Mucosa of rectum (tissue), 2 donors: ENCODE measurements around the gene GIPC3.

Experiments
- H3K27ac ChIP-seq, 2 donors: one replicate each; pipeline ENCODE4 v1.7.0; 2013; ENCODE audit warnings: inconsistent platforms in 2 of 2, low read depth in 2 of 2, low read length in 2 of 2
- H3K27me3 ChIP-seq, 2 donors: one replicate each; pipeline ENCODE4 v1.7.0; 2013; ENCODE audit warnings: low read length in 2 of 2; ENCODE audit not compliant: control insufficient read depth in 2 of 2, insufficient read depth in 2 of 2
- H3K36me3 ChIP-seq, 2 donors: one replicate each; pipeline ENCODE4 v1.7.0; 2013; ENCODE audit warnings: low read length in 2 of 2; ENCODE audit not compliant: control insufficient read depth in 2 of 2, insufficient read depth in 2 of 2
- H3K4me1 ChIP-seq, 2 donors: one replicate each; pipeline ENCODE4 v1.7.0; 2013; ENCODE audit warnings: low read length in 2 of 2, mild to moderate bottlenecking in 1 of 2; ENCODE audit not compliant: control insufficient read depth in 2 of 2, insufficient read depth in 2 of 2
- H3K4me3 ChIP-seq, 2 donors: one replicate each; pipeline ENCODE4 v1.7.0; 2013; ENCODE audit warnings: low read length in 2 of 2
- H3K9ac ChIP-seq, 2 donors: one replicate each; pipeline ENCODE4 v1.7.0; 2013; ENCODE audit warnings: low read length in 2 of 2, low read depth in 1 of 2, mild to moderate bottlenecking in 1 of 2
- H3K9me3 ChIP-seq, 2 donors: one replicate each; pipeline ENCODE4 v1.7.0; 2013; ENCODE audit warnings: low read length in 2 of 2; ENCODE audit not compliant: control insufficient read depth in 2 of 2
- donor health status: healthy.
- donor health status: Normal muscosa, but diverticular disease.

The GIPC3 gene

GRCh38 chr19:3604987-3605343 lies 19.7 kb downstream of the GIPC3 start:
- H3K9ac ChIP-seq: no peak overlapping the region
- H3K27me3 ChIP-seq: peaks cover 0 to 5% of the 10 kb centered on the region in 2 donors
- H3K9me3 ChIP-seq: no peaks in the 10 kb centered on the region
- H3K4me3 ChIP-seq: peak overlapping the region in 1 of 2 donors; percentile 53
- H3K36me3 ChIP-seq: no peaks in the 10 kb centered on the region
- no peak overlapping the region for H3K27ac ChIP-seq
- H3K4me1 ChIP-seq: peaks cover 3 to 7% of the 10 kb centered on the region in 2 donors

GRCh38 chr19:3605361-3605760 lies 20.1 kb downstream of the GIPC3 start:
- H3K27ac ChIP-seq: peak overlapping the region in 1 of 2 donors; percentile 38
- H3K4me3 ChIP-seq: peak overlapping the region in 1 of 2 donors; percentile 64
- peaks cover 3 to 7% of the 10 kb centered on the region in 2 donors for H3K4me1 ChIP-seq
- H3K27me3 ChIP-seq: peaks cover 0 to 5% of the 10 kb centered on the region in 2 donors
- H3K36me3 ChIP-seq: no peaks in the 10 kb centered on the region
- no peak overlapping the region for H3K9ac ChIP-seq
- H3K9me3 ChIP-seq: no peaks in the 10 kb centered on the region

- Histone ChIP-seq H3K4me3 (peak overlapping the region; percentile 26 to 64), H3K27ac (peak overlapping the region in 1 of 2 donors; percentile 38), H3K36me3 (no peaks in the 10 kb centered on the region), H3K27me3 (peaks cover 0 to 5% of the 10 kb centered on the region in 2 donors), H3K9ac (peak overlapping the region in 1 of 2 donors; percentile 32), H3K9me3 (no peaks in the 10 kb centered on the region), H3K4me1 (peaks cover 3 to 7% of the 10 kb centered on the region in 2 donors)
Measured at GRCh38 chr19:3605770-3606169, 20.5 kb downstream of the GIPC3 start.

DNA sequence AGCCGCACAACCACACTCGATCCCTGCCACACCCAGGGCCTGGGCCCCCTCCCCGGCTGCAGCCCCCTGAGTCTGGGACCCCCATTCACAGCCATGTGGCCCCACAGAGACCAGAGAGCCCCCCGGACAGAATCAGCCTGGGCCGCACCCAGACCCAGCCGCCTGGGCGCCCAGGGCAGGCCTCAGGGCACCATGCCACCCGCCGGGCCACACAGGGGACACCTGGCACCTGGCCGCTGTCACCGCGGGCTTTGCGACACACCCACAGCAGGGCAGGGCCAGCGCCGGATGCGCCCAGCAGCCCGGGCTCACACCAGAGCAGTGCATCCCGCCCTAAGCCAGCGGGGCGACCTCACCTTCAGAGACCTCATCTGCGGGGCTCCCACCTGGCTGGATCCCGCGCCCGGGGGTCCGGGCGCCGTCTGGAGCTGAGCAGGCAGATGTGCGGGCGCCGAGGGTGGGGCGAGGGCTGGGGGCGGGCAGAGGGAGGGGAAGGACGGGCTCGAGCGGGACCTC lies 21.0 kb downstream of the GIPC3 start:
- Histone ChIP-seq H3K27me3 (peaks cover 0 to 5% of the 10 kb centered on the region in 2 donors), H3K36me3 (peaks cover 2% of the 10 kb centered on the region in 2 donors), H3K4me3 (peak overlapping the region; percentile 26 to 64), H3K9ac (peak overlapping the region in 1 of 2 donors; percentile 32), H3K4me1 (peaks cover 3 to 7% of the 10 kb centered on the region in 2 donors), H3K27ac (peak overlapping the region in 1 of 2 donors; percentile 38), H3K9me3 (no peaks in the 10 kb centered on the region)

- Histone ChIP-seq H3K4me1 (peaks cover 3 to 7% of the 10 kb centered on the region in 2 donors), H3K27ac (peak within 1 kb of the TSS; percentile 32 to 38), H3K4me3 (peak within 1 kb of the TSS; percentile 26 to 64)
Measured at GRCh38 chr19:3606690-3607289, 21.5 kb downstream of the GIPC3 start, which contains the start of gene TBXA2R. Gene TBXA2R (minus strand): TSS chr19:3606875. CDS start chr19:3600634, 6,241 bp downstream.

GRCh38 chr19:3607303-3608078 lies 22.2 kb downstream of the GIPC3 start:
- Histone ChIP-seq H3K4me3 (peak overlapping the region; percentile 25 to 39), H3K9ac (peak overlapping the region; percentile 15 to 23), H3K27ac (peak overlapping the region; percentile 32 to 38), H3K9me3 (no peaks in the 10 kb centered on the region), H3K27me3 (peaks cover 0 to 5% of the 10 kb centered on the region in 2 donors), H3K36me3 (peaks cover 13 to 14% of the 10 kb centered on the region in 2 donors), H3K4me1 (peaks cover 3 to 7% of the 10 kb centered on the region in 2 donors)

More at GRCh38 chr19:3606690-3607289, 21.5 kb downstream of the GIPC3 start, which contains the start of gene TBXA2R:
- peaks cover 8% of the 10 kb centered on the region in 2 donors for H3K36me3 ChIP-seq
- H3K9me3 ChIP-seq: no peaks in the 10 kb centered on the region
- H3K27me3 ChIP-seq: peaks cover 0 to 5% of the 10 kb centered on the region in 2 donors
- peak within 1 kb of the TSS; percentile 23 to 32 for H3K9ac ChIP-seq

- no peak overlapping the region for H3K4me3 ChIP-seq
- no peaks in the 10 kb centered on the region for H3K9me3 ChIP-seq
- peaks cover 0 to 5% of the 10 kb centered on the region in 2 donors for H3K27me3 ChIP-seq
- H3K27ac ChIP-seq: no peak overlapping the region
- H3K36me3 ChIP-seq: peaks cover 13 to 14% of the 10 kb centered on the region in 2 donors
- no peak overlapping the region for H3K9ac ChIP-seq
- peaks cover 3 to 7% of the 10 kb centered on the region in 2 donors for H3K4me1 ChIP-seq
Measured at GRCh38 chr19:3608079-3608641, 22.9 kb downstream of the GIPC3 start.

DNA sequence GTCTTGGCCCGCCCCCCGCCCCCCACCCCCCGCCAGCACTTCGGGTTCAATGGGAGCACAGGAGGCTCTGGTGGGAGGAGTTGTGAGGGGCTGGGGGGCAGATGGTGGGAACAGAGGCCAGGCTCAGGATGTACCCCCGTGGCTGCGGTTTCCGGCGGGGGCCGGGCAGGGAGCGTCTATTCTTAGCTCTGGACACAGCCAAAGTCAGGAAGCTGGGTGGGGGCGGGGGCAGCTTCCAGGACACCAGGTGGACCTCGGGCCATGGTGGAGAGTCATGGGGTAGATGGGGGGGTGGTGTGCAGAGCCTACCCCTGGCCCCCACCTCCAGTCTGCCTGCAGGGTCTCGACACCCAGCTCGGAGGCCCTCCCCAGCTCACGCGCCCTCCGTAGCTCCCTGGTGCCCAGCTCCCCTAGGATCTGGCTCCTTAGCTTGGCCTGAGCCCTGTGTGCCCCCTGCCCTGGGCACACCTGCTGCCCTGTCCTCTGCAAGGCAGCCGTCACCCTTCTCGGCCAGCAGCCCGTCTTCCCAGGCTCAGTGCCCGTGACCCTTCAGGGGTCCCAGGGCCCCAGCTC lies 23.6 kb downstream of the GIPC3 start:
- Histone ChIP-seq H3K27ac (no peak overlapping the region), H3K9ac (no peak overlapping the region)

GRCh38 chr19:3609779-3610719 lies 24.8 kb downstream of the GIPC3 start:
- Histone ChIP-seq H3K27ac (no peak overlapping the region), H3K9ac (no peak overlapping the region), H3K4me3 (no peak overlapping the region), H3K27me3 (peaks cover 0 to 5% of the 10 kb centered on the region in 2 donors), H3K4me1 (peaks cover 3 to 7% of the 10 kb centered on the region in 2 donors), H3K36me3 (peaks cover 13 to 14% of the 10 kb centered on the region in 2 donors), H3K9me3 (no peaks in the 10 kb centered on the region)

More for the DNA sequence above, 23.6 kb downstream of the GIPC3 start:
- H3K4me3 ChIP-seq: no peak overlapping the region
- H3K36me3 ChIP-seq: peaks cover 13 to 14% of the 10 kb centered on the region in 2 donors
- H3K27me3 ChIP-seq: peaks cover 0 to 5% of the 10 kb centered on the region in 2 donors
- no peaks in the 10 kb centered on the region for H3K9me3 ChIP-seq
- H3K4me1 ChIP-seq: peaks cover 3 to 7% of the 10 kb centered on the region in 2 donors
